Measurements from ENCODE around the gene PRKN. TPM values are rescaled to one million over a fixed set of nuclear protein-coding genes. Genes with fewer than 3 reads are reported as not detected.

PRKN gene
- total RNA-seq, 2 donors from 2014 or later: 10.7 to 21.2 TPM

DNA sequence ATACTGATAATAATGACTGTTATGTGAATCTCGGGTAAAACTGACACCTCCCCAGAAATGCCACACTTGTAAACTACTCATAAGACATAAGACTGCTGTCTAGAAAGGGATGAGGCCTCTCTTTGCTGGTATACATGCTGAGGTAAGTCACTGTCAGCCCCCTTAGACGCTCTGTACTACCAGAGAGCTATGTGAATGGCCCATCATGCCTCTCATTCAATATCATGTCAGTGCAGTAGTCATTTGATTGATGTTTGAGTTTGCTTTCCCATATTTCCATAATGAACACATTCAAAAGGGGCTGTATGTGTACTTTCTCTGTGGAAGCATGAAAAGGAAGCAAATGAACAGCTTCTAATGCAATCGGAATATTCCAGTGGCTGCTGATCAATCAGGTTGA is 1334.3 kb downstream of the PRKN start:
- DNase-seq (ENCODE audit: low spot score): no peak
- intact Hi-C loops (cut with DNase I): no loop called here
- H3K27ac ChIP-seq: no peak overlapping the region
- WGBS: 59% methylated on average over 3 of the region's 3 CpGs
- H3K36me3 ChIP-seq: no peaks in the 10 kb centered on the region
- H3K27me3 ChIP-seq (replicated peaks; ENCODE audit: insufficient read depth): no peaks in the 10 kb centered on the region
- H3K9me3 ChIP-seq: no peaks in the 10 kb centered on the region
- H3K4me1 ChIP-seq (replicated peaks): no peaks in the 10 kb centered on the region
- H3K4me3 ChIP-seq: no peak overlapping the region
- TF ChIP-seq, protein P1, sequence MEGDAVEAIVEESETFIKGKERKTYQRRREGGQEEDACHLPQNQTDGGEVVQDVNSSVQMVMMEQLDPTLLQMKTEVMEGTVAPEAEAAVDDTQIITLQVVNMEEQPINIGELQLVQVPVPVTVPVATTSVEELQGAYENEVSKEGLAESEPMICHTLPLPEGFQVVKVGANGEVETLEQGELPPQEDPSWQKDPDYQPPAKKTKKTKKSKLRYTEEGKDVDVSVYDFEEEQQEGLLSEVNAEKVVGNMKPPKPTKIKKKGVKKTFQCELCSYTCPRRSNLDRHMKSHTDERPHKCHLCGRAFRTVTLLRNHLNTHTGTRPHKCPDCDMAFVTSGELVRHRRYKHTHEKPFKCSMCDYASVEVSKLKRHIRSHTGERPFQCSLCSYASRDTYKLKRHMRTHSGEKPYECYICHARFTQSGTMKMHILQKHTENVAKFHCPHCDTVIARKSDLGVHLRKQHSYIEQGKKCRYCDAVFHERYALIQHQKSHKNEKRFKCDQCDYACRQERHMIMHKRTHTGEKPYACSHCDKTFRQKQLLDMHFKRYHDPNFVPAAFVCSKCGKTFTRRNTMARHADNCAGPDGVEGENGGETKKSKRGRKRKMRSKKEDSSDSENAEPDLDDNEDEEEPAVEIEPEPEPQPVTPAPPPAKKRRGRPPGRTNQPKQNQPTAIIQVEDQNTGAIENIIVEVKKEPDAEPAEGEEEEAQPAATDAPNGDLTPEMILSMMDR (IDR thresholded peaks at IDR 0.05): no peak
- TF ChIP-seq POLR2A (IDR thresholded peaks at IDR 0.05) (no peak), POLR2AphosphoS5 (IDR thresholded peaks at IDR 0.05) (no peak)

DNA sequence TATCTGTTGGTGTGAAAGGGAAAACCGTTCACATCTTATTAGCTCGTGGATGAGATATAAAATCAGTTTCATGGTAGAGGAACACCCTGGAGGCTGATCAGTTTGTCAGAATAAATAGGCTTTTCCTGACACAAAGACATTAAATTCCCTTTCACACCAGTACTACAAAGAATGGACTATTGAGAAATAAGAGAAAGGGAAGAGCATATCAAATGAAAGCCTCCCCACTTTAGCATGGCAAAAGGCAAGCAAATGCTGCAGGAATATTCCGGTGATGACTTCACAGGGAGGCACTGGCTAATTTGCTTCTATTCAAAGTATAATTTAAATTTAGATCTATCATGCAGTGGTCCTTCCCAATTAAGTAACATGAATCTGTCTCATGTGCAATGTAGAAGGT is 1337.8 kb downstream of the PRKN start:
- intact Hi-C loops (cut with DNase I): no loop called here
- DNase-seq (ENCODE audit: low spot score): no peak
- Histone ChIP-seq H3K4me3 (no peak overlapping the region), H3K27me3 (replicated peaks; ENCODE audit: insufficient read depth) (no peaks in the 10 kb centered on the region), H3K4me1 (replicated peaks) (no peaks in the 10 kb centered on the region), H3K36me3 (no peaks in the 10 kb centered on the region), H3K27ac (no peak overlapping the region), H3K9me3 (no peaks in the 10 kb centered on the region)
- TF ChIP-seq, protein P1 (IDR thresholded peaks at IDR 0.05): no peak
- no peak for TF ChIP-seq POLR2A (IDR thresholded peaks at IDR 0.05)
- no peak for TF ChIP-seq POLR2AphosphoS5 (IDR thresholded peaks at IDR 0.05)
- 80% methylated on average over 3 of the region's 3 CpGs for WGBS

DNA sequence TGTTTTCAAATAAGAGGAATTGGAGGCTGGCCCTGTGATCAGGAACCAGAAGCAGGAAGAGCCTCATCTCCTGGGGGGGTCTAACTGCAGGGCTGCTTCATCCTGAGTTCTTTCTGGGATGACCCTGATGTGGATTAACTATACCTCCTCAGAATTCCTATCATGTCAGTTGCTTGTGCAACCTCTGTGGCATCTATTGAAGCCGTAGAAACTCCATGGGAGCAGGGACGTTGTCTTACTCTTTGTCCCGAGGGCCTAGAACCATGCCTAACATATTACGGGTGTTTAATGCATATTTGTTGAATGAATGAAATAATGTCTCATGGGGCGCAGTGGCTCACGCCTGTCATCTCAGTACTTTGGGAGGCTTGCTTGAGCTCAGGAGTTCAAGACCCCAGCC is 1343.6 kb downstream of the PRKN start:
- no peak for DNase-seq (ENCODE audit: low spot score)
- TF ChIP-seq, protein P1 (IDR thresholded peaks at IDR 0.05): no peak
- TF ChIP-seq POLR2A (IDR thresholded peaks at IDR 0.05) (no peak), POLR2AphosphoS5 (IDR thresholded peaks at IDR 0.05) (no peak)
- H3K27me3 ChIP-seq (replicated peaks; ENCODE audit: insufficient read depth): no peaks in the 10 kb centered on the region
- no peaks in the 10 kb centered on the region for H3K4me1 ChIP-seq (replicated peaks)
- no peak overlapping the region for H3K27ac ChIP-seq
- WGBS: 97% methylated on average over 6 of the region's 6 CpGs
- H3K9me3 ChIP-seq: no peaks in the 10 kb centered on the region
- intact Hi-C loops (cut with DNase I): no loop called here
- no peaks in the 10 kb centered on the region for H3K36me3 ChIP-seq
- no peak overlapping the region for H3K4me3 ChIP-seq

DNA sequence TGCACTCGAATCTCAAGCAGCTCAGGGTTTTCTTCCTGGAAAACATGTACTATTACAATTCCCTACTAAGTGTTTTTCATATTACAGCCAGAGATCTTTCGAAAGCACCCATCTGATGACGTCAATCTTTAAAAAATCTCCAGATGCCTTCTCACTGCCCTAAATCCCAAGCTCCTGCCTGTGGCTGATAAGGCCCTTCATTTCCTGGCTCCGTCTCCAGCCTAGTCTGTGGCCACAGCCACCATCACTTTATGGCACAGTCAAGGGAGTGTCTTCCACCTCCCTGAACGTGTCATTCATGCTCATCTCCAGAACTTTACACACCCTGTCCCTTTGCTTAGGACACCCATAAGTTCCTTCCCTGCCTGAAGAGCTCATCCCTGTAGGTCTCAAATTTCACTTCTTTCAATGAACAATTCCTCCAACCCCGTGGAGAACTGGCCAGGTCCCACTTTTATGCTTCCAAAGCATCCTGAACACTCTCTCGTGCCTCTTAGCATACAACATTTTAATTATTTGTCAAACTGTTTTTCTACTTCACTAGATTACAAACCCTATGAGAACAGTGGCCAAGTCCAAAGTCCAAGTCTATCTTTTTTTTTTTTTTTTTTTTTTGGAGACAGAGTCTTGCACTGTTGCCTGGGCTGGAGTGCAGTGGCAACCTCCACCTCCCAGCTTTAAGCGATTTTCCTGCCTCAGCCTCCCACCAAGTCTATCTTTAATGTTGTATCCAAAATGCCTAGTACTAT is 1347.6 kb downstream of the PRKN start:
- Histone ChIP-seq H3K27me3 (replicated peaks; ENCODE audit: insufficient read depth) (no peaks in the 10 kb centered on the region), H3K4me1 (replicated peaks) (peaks cover 4% of the 10 kb centered on the region), H3K9me3 (no peaks in the 10 kb centered on the region), H3K4me3 (no peak overlapping the region), H3K36me3 (no peaks in the 10 kb centered on the region), H3K27ac (no peak overlapping the region)
- no peak for TF ChIP-seq POLR2A (IDR thresholded peaks at IDR 0.05)
- no peak for TF ChIP-seq POLR2AphosphoS5 (IDR thresholded peaks at IDR 0.05)
- TF ChIP-seq, protein P1 (IDR thresholded peaks at IDR 0.05): no peak
- 77% methylated on average over 8 of the region's 8 CpGs for WGBS
- no peak for DNase-seq (ENCODE audit: low spot score)
- intact Hi-C loops (cut with DNase I): no loop called here

DNA sequence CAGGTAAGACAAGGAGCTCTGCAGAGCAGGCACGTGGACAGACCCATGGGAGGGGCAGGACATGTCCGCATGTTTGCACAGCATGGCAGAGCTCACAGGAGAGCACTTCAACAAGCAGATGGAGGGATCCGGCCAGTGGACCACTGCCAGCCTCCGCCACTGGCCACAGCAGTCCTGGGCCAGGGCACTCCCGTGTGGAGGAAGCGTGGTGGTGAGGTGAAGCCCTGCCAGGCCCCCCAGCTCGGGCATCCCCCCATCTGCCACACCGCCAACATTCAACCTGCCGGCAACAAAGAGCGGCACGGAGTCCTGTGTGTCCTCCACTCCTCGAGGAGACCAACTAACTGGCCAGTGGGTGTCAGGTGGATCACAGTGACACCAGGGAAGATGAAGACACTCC is 1349.5 kb downstream of the PRKN start:
- Histone ChIP-seq H3K9me3 (no peaks in the 10 kb centered on the region), H3K4me3 (no peak overlapping the region), H3K36me3 (no peaks in the 10 kb centered on the region), H3K27me3 (replicated peaks; ENCODE audit: insufficient read depth) (no peaks in the 10 kb centered on the region), H3K4me1 (replicated peaks) (peaks cover 6% of the 10 kb centered on the region), H3K27ac (no peak overlapping the region)
- no peak for TF ChIP-seq POLR2AphosphoS5 (IDR thresholded peaks at IDR 0.05)
- TF ChIP-seq, protein P1 (IDR thresholded peaks at IDR 0.05): no peak
- no peak for TF ChIP-seq POLR2A (IDR thresholded peaks at IDR 0.05)
- no peak for DNase-seq (ENCODE audit: low spot score)
- WGBS: 96% methylated on average over 12 of the region's 12 CpGs
- intact Hi-C loops (cut with DNase I): no loop called here
